Measurements from ENCODE around the gene AKR1C8.
"Not testable (repeated sequence)": the region's sequence is repeated elsewhere in the genome, so short reads cannot be mapped to it uniquely, and the experiment has no call there.

Gene AKR1C8

DNA sequence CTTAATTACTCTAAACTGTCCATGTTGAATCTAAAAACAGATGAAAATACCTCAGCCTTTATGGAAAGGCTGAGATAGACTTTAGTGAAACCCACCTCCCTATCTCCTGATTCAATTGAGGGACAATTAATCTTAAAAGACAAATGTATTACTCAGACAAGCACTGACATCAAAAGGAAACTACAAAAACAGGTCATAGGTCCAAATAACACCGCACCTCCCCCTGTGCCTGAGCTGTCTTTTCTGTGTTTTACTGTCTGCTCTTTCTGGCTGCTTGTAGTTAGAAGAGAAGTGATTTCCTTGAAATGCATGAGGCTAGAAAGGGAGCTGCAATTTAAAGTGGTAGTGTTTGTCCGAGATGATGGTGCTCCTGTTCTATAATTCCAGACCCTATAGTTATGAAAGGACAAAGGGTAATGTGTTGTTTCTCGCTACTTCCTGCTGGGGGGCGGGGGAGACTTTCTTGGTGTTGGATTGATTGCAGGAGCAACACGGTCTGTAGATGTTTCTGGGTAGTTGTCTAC lies 16.0 kb downstream of the AKR1C8 start:
- no peak for DNase-seq (ENCODE audit: low read depth in 2 of 2)

GRCh38 chr10:5165738-5166137 lies 19.2 kb downstream of the AKR1C8 start:
- no peak for DNase-seq (ENCODE audit: low read depth in 2 of 2)

GRCh38 chr10:5163487-5163886 lies 21.5 kb downstream of the AKR1C8 start:
- DNase-seq (ENCODE audit: low read depth in 2 of 2): no peak

- no peak for DNase-seq (ENCODE audit: low read depth in 2 of 2)
Measured at GRCh38 chr10:5159126-5159525, 25.8 kb downstream of the AKR1C8 start.

- DNase-seq (ENCODE audit: low read depth in 2 of 2): no peak
Measured at GRCh38 chr10:5157501-5157900, 27.4 kb downstream of the AKR1C8 start.

GRCh38 chr10:5155951-5156350 lies 29.0 kb downstream of the AKR1C8 start:
- no peak for DNase-seq (ENCODE audit: low read depth in 2 of 2)

DNA sequence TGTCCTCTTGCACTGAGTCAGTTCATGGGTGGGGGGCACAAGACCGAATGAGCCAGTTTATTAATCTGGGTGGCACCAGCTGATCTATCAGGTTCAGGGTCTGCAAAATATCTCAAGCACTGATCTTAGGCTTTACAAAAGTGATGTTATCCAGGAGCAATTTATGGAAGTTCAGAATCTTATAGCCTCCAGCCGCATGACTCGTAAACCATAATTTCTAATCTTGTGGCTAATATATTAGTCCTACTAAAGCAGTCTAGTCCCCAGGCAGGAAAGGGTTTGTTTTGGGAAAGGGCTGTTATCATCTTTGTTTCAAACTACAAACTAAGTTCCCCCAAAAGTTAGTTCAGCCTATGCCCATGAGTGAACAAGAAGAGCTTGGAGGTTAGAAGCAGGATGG lies 33.9 kb downstream of the AKR1C8 start:
- no peak for DNase-seq (ENCODE audit: low read depth in 2 of 2)

GRCh38 chr10:5148678-5149032 lies 36.3 kb downstream of the AKR1C8 start:
- no peak for DNase-seq (ENCODE audit: low read depth in 2 of 2)

DNA sequence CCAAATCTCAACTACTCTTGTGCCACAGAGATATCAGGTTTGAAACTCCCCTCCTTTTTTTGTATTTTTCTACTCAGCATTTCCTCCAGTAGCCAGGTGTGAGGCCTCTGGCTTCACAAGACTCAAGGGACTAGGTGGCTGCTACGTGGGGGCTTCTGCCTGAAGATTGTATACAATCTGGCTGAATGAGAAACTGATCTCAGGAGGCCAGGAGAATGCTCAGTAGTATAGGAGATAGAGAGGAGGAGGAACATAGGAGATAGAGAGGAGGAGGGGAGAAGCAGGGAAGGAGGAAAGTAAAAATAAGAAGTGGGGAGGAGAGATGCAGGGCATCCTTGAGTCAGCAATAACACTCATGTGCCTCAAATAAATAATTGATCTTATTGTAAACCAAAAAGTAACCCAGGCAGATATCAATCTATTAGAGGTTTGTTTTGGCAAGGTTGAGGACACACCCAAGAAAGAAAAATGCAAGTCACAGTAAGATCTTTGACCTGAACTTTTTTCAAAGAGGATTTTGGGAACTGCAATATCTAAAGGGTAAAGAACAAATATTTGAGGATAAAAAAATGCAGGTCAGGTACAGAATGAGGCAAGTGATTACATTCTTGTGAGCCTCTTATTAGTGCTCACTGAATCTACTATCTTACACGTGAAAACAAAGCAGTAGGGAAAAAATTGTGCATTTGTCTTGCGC lies 36.8 kb downstream of the AKR1C8 start:
- no peak for DNase-seq (ENCODE audit: low read depth in 2 of 2)

DNA sequence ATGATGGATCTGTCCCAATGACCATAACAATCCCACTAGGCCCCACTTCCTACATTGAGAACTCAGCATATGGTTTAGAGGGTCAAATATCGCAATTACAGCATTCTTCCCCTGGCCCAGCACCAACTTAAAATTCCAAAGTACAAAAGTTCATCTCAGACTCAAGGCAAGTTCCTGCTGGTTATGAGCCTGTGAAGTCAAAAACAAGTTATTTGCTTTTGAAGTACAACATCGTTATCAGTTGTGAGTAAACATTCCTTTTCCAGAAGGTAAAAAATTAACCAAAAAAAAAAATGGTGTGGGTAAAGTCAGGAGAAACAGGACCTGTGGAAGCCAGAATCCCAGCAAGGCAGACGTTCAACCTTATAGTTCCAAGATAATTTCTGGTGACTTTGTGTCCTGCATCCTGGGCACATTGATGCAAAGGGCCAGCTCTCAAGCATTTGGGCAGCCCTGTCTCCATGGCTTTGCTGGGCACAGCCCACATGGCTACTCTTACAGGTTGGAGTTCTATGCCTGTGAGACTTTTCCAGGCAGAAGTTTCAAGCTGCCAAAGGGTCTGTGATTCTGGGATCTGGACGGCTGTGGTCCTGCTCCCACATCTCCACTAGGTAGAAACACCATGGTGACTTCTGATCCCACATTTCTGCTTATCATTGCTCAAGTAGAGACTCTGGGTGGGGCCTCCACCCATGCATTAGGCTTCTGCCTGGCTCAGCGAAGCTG lies 37.5 kb downstream of the AKR1C8 start:
- DNase-seq (ENCODE audit: low read depth in 2 of 2): no peak

GRCh38 chr10:5146920-5147254 lies 38.1 kb downstream of the AKR1C8 start:
- DNase-seq (ENCODE audit: low read depth in 2 of 2): no peak

GRCh38 chr10:5143137-5143536 lies 41.8 kb downstream of the AKR1C8 start:
- no peak for DNase-seq (ENCODE audit: low read depth in 2 of 2)

DNA sequence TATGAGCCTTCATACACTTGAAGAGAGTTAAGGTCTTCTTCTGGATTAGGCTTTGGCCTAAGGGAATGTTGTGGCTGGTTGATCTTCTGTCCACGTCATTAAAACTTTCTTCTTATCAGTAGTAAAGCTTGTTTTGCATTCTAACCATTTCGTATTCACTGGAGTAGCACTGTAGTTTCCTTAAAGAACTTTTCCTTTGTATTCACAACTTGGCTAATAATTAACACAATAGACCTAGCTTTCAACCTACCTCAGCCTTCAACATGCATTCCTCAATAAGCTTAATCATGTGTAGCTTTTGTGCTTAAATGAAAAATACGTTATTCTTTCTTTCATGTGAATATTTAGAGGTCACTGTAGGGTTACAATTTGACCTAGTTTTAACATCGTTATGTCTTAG lies 42.8 kb downstream of the AKR1C8 start:
- no peak for DNase-seq (ENCODE audit: low read depth in 2 of 2)

GRCh38 chr10:5137699-5138098 lies 47.3 kb downstream of the AKR1C8 start:
- not testable (repeated sequence) for DNase-seq (ENCODE audit: low read depth in 2 of 2)

DNA sequence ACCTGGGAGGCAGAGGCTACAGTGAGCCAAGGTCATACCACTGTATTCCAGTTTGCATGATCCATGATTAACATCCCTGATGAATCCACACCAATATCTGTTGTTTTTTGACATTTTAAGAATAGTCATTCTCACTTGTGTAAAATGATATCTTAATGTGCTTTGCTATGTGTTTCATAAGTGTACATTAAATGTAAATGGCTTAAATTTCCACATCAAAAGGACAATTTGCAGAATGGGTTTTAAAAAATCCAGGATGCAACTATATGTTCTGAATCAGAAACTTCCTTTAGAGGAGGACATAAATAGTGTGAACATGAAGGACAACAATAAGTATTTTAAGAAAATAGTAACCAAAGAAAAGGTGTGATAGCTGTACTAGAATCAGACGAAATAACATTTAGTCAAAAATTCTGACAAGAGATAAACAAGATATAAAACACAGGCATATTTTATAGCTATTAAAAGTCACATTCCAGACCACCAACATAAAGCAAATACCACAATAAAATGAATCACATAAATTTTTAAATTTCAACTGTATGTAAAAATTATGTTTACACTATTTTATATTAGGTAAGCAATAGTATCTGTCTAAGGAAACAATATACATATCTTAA lies 48.4 kb downstream of the AKR1C8 start:
- DNase-seq (ENCODE audit: low read depth in 2 of 2): no peak

DNA sequence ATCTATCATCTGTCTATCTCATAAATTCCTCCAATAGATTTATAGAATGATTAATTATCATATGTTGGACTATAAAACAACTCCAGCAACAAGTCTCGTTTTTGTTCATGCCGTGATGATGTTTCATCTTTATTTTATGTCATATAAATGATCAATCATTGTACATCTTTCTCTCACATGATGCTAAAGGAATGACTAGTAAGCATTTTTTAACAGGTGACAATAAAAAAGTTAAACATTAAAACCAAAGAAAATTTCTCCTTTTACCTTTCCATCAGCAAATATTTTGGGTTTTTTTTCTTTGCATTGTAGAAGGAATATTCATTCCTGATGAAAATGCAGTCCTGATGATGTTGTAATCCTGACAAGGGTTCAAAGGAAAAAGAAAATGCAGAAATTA lies 49.4 kb downstream of the AKR1C8 start:
- DNase-seq (ENCODE audit: low read depth in 2 of 2): no peak

DNA sequence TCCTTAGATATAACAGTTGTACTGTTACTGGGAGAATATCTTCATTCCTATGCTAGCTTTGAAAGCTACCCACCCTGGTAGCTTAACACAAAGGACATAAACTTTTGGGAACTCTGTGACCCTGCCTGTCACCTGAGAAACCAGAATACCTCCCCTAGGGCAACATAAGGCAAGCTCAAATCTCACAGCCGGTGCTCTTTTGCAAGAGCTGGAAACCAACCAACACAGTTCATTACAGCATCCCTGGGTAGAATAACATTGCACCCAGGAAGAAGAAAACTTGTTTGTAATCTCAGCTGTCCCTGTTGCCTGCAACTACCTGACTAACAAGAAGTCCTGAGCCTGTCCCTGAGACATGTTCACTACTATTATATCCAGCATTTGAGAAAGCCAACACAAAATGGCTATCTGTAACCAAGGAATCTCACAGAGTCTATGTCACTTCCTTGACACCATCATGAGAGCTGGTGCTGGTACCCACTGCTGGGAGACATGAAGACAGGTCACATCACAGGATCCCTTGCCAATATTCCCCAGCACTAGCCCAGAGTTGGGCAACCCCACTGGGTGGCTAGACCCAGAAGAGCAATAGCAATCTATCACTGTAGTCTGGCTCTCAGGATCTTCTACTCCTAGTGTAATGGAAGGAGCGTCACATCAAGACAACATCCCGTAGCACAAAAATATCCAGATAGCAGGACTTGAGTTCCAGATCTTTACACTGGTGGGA lies 59.5 kb downstream of the AKR1C8 start:
- DNase-seq (ENCODE audit: low read depth in 2 of 2): no peak

- no peak for DNase-seq (ENCODE audit: low read depth in 2 of 2)
Measured at GRCh38 chr10:5123886-5124285, 61.1 kb downstream of the AKR1C8 start.

GRCh38 chr10:5119997-5120396 lies 65.0 kb downstream of the AKR1C8 start:
- not testable (repeated sequence) for DNase-seq (ENCODE audit: low read depth in 2 of 2)

DNA sequence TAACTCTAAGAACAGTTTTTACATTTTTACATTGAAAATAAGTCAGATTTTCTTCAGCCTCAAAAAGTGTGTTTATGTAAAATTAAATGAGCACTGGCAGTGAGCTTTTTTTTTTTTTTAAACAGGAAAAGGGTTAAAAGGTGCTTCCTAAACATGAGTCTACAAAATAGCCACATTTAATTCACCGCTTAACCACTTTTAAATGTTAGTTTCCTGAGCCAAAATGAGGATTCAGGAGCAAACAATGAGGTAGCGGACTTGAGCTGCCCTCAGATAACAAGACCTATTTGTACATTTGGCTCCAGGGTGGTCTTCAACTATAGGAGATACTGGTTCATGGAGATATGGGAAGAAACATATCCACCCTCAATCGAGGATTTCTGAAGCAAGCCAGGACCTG lies 67.9 kb downstream of the AKR1C8 start:
- no peak for DNase-seq (ENCODE audit: low read depth in 2 of 2)

DNA sequence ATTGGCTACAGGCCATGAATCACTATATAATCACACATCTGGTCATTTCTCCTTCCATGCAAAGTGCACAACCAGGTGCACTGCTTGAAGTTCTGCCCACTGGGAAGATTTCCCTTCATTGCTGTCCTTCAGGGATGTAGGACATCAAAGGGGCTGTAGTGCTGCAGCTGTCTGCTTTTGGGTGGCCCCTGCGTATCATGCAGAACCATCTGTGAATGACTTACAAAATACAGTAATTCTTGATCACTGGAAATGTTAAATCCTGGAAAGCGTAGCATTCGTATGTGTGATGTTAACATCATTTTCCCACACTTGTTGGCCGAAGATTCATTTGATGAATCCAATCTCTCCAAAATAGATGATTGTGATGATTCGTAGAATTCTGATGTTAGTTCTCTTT lies 68.3 kb downstream of the AKR1C8 start:
- DNase-seq (ENCODE audit: low read depth in 2 of 2): no peak

DNA sequence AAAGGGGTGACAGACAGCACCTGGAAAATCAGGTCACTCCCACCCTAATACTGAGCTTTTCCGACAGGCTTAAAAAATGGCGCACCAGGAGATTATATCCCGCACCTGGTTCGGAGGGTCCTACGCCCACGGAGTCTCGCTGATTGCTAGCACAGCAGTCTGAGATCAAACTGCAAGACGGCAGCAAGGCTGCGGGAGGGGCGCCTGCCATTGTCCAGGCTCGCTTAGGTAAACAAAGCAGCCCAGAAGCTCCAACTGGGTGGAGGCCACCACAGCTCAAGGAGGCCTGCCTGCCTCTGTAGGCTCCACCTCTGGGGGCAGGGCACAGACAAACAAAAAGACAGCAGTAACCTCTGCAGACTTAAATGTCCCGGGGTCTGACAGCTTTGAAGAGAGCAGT lies 75.1 kb downstream of the AKR1C8 start:
- not testable (repeated sequence) for DNase-seq (ENCODE audit: low read depth in 2 of 2)

Data from stimulated activated CD8-positive, alpha-beta memory T cell treated with anti-CD3 and anti-CD28 coated beads, Interleukin-7, amount 100 ng/mL, for 4 hours (primary cell).